GM13977 (cell line): Measurements from ENCODE around the gene KIF12.

Source experiments
- DNase-seq: peaks from one replicate; pipeline ENCODE4 v3.0.0; 2012; ENCODE audit warnings: low spot score
- in situ Hi-C: fragments of 300-500 bp; cut with MboI; formaldehyde crosslinking; loops from one replicate; pipeline ENCODE4 v1.12.0; 2022; ENCODE audit warnings: low sequenced_read_pairs, low pct_unique_long_range_greater_than_20kb, mixed read lengths, inconsistent platforms; ENCODE audit not compliant: unreplicated experiment
- TF ChIP-seq, protein P1 (sequence below): IDR thresholded peaks from 2 replicates; pipeline ENCODE4 v1.5.1; 2012; ENCODE audit warnings: mild to moderate bottlenecking, control low read depth; ENCODE audit not compliant: insufficient read depth; ENCODE audit errors: extremely low read depth, missing control alignments

KIF12 gene

DNA sequence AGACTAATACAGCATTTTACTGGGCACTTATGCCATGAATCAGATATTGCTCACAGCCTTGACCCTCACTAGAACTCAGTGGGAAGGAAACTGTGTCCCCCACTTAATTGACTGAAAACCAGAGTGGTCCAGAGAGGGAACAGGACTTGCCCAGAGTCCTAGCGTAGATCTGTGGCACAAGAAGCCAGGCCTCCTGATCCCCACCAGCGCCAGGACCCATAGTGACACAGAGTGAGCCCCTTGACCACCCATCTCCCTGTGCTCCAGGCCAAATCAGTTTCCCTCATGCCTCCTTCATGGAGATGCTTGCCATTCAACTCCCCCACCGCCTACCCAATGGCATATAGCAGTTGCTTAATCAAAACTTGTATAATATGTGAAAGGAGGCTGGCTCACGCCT lies 8.3 kb downstream of the KIF12 start:
- peak; percentile 7 for DNase-seq
- TF ChIP-seq, protein P1, sequence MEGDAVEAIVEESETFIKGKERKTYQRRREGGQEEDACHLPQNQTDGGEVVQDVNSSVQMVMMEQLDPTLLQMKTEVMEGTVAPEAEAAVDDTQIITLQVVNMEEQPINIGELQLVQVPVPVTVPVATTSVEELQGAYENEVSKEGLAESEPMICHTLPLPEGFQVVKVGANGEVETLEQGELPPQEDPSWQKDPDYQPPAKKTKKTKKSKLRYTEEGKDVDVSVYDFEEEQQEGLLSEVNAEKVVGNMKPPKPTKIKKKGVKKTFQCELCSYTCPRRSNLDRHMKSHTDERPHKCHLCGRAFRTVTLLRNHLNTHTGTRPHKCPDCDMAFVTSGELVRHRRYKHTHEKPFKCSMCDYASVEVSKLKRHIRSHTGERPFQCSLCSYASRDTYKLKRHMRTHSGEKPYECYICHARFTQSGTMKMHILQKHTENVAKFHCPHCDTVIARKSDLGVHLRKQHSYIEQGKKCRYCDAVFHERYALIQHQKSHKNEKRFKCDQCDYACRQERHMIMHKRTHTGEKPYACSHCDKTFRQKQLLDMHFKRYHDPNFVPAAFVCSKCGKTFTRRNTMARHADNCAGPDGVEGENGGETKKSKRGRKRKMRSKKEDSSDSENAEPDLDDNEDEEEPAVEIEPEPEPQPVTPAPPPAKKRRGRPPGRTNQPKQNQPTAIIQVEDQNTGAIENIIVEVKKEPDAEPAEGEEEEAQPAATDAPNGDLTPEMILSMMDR, result no peak
- in situ Hi-C loops, result no loop called here

DNA sequence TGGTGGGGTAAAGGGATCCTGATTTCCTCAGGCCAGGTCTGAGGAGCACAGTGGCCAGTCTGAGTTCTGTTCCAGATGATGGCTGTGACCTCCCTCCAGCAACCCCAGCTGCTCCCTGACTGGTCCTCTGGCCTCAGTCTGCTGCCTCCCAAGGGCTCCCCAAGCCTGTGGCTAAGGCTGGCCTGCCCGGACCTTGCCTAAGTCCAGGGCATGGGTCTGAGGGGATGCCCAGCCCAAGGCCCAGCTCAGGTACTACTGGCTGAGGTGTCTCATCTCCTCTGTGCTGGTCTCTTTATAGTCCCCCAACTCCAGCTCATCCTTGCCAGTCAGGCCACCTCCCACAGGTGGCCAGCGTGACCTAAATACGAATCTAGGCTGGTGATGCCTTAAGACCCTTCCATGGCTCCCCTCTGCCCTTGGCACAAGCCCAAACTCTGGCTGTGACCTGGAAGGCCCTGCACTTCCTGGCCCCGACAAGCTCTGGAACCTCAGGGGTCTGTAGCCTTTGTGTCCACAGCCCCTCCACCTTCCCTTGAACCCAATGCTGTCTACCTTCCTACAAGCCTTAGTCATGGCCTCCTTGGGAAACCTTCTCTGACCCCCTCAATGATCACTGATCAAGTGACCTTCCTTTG lies 9.8 kb downstream of the KIF12 start:
- in situ Hi-C loops, result no loop called here
- TF ChIP-seq, protein P1, result no peak

DNA sequence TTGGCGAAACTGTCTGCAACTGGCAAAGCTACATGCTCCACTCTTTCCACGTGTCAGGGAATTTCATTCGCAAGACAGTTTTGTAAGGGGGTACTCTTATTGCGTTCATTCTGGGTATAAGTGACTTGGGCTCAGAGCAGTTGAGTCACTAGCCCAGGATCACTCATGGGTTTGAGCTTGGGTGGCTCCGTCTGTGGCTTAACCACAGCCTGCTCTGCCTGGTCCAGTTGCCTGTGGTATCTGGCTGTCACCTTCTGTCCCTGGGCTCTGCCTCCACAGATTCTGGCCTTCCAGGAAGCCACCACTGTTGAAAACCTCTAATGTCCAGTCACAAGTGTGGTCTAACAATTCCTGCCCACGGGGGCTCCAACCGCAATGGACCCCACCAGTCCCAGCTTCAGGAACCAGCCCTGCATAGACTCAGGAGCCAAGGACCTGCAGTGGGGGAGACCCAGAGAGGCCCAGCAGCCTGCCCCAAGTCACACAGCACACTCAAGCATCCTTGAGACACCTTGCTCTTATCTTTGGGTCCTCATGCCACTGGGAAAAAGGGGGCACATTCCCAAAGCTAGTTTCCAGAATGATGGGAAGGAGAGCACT lies 10.4 kb downstream of the KIF12 start:
- in situ Hi-C loops, result no loop called here
- DNase-seq, result no peak
- TF ChIP-seq, protein P1, result no peak

More for the DNA sequence above, 9.8 kb downstream of the KIF12 start:
- DNase-seq, result peak; percentile 3

DNA sequence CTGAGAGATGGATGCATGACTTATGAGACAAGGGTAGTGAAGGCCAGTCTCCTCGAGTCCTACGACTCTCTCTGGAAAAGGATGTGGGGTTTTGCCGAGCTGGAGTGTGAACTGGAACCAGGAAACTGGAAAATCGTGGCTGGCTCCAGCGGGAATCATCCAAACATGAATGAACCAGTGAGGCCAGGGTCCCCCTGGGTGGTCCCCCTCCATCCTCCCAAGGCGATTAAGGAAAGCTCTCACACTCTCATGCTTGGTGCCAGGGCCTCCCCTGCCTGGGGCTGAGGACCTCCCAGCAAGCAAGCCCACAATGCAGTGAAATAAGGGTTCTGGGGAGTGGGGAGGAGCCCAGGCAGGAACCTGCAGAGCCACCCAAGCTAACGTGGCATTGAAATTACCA lies 11.4 kb downstream of the KIF12 start:
- no peak for DNase-seq
- TF ChIP-seq, protein P1, result no peak
- in situ Hi-C loops, result no loop called here

DNA sequence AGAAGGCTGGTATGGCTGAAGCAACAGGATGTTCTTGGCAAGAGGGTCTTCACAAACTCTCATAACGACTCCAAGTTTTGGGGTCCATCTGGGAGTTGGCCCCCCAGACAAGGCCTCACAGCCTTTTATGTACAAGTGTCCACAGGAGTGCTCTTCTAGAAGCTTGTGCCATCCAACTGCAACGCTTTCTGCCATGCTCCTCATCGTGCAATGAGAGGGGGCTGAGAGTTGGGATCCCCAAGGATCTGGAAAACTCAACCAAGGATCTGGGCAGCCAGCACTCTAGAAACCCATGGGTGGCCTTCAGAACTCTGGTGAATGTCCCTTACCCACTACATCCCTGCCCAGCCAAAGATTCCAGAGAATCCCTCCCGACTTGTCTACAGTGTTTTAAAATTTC lies 12.5 kb downstream of the KIF12 start:
- TF ChIP-seq, protein P1, result no peak
- in situ Hi-C loops, result no loop called here
- no peak for DNase-seq

DNA sequence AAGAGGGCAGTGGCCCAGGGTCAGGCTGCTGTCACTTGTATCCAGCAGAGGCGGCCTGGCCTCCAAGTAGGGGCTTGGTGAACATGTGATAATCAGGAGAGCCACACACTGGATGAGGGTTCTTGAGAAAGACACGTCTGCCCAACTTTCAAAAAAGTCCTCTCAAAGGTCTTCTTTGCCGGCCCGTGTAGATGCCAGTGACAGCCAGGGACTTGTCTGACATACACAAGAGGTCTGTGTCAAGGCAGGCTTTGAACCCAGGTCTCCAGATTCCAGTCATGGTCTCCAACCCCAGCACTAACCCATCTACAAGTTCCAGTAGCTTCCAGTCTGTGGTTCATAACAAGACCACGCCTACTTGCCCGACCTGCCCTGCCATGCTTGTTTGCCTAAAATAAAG lies 13.1 kb downstream of the KIF12 start:
- in situ Hi-C loops, result no loop called here
- TF ChIP-seq, protein P1, result no peak
- no peak for DNase-seq
